H9 (cell line): ENCODE results near the gene ARHGEF7. TPM values are rescaled to one million over a fixed set of nuclear protein-coding genes. Genes with fewer than 3 reads are reported as not detected.

Experiments
- DNase-seq: peaks from one replicate; pipeline ENCODE4 v3.0.0-alpha.2; 2017
- H2AFZ ChIP-seq: one replicate; pipeline ENCODE4 v1.6.1; 2013; ENCODE audit warnings: mild to moderate bottlenecking, low read length, control low read depth, moderate library complexity
- H2AK5ac ChIP-seq: 2 replicates; pipeline ENCODE4 v1.6.1; 2013; ENCODE audit warnings: low read length, control low read depth, mixed read lengths; ENCODE audit not compliant: insufficient read length
- H2BK120ac ChIP-seq: one replicate; pipeline ENCODE4 v1.6.1; 2013; ENCODE audit warnings: low read depth, mild to moderate bottlenecking, low read length, control low read depth, inconsistent platforms; ENCODE audit not compliant: poor library complexity, severe bottlenecking
- H2BK12ac ChIP-seq: 2 replicates; pipeline ENCODE4 v1.6.1; 2013; ENCODE audit warnings: low read length, control low read depth, mixed read lengths, low read depth; ENCODE audit not compliant: insufficient read length
- H2BK15ac ChIP-seq: 2 replicates; pipeline ENCODE4 v1.6.1; 2013; ENCODE audit warnings: low read depth, low read length, control low read depth
- H2BK20ac ChIP-seq: one replicate; pipeline ENCODE4 v1.6.1; 2013; ENCODE audit warnings: low read depth, mild to moderate bottlenecking, low read length, control low read depth, inconsistent platforms; ENCODE audit not compliant: poor library complexity, severe bottlenecking
- H2BK5ac ChIP-seq: 2 replicates; pipeline ENCODE4 v1.6.1; 2013; ENCODE audit warnings: low read length, control low read depth, mixed read lengths; ENCODE audit not compliant: insufficient read length
- H3K14ac ChIP-seq: 2 replicates; pipeline ENCODE4 v1.6.1; 2013; ENCODE audit warnings: low read length, control low read depth; ENCODE audit not compliant: insufficient read depth
- H3K18ac ChIP-seq: 2 replicates; pipeline ENCODE4 v1.6.1; 2013; ENCODE audit warnings: low read depth, mild to moderate bottlenecking, mixed read lengths, low read length, control low read depth; ENCODE audit not compliant: insufficient read length
- H3K23ac ChIP-seq: 2 replicates; pipeline ENCODE4 v1.6.1; 2013; ENCODE audit warnings: low read length, control low read depth, mixed read lengths, low read depth; ENCODE audit not compliant: insufficient read length
- H3K23me2 ChIP-seq: 2 replicates; pipeline ENCODE4 v1.6.1; 2013; ENCODE audit warnings: low read depth, mild to moderate bottlenecking, mixed read lengths, low read length, control low read depth; ENCODE audit not compliant: insufficient read length, poor library complexity, severe bottlenecking
- H3K27ac ChIP-seq: 2 replicates; pipeline ENCODE4 v1.5.1; 2013; ENCODE audit warnings: low read length, control low read depth, mixed read lengths, low read depth; ENCODE audit not compliant: insufficient read length
- H3K27me3 ChIP-seq: 2 replicates; pipeline ENCODE4 v1.6.1; 2013; ENCODE audit warnings: low read length, control low read depth, inconsistent platforms; ENCODE audit not compliant: insufficient read depth
- H3K4ac ChIP-seq: 2 replicates; pipeline ENCODE4 v1.6.1; 2013; ENCODE audit warnings: low read depth, mild to moderate bottlenecking, control low read depth, inconsistent platforms, low read length, moderate library complexity
- H3K4me1 ChIP-seq: 2 replicates; pipeline ENCODE4 v1.6.1; 2013; ENCODE audit warnings: low read length, control low read depth, inconsistent platforms; ENCODE audit not compliant: insufficient read depth
- H3K4me2 ChIP-seq: 2 replicates; pipeline ENCODE4 v1.6.1; 2013; ENCODE audit warnings: low read length, control low read depth, mixed read lengths; ENCODE audit not compliant: insufficient read length, insufficient read depth
- H3K56ac ChIP-seq: 2 replicates; pipeline ENCODE4 v1.6.1; 2013; ENCODE audit warnings: low read depth, mild to moderate bottlenecking, mixed read lengths, low read length, control low read depth; ENCODE audit not compliant: insufficient read length
- H3K79me1 ChIP-seq: 2 replicates; pipeline ENCODE4 v1.6.1; 2013; ENCODE audit warnings: low read depth, mild to moderate bottlenecking, moderate library complexity, low read length, control low read depth, inconsistent platforms; ENCODE audit not compliant: insufficient read depth, poor library complexity, severe bottlenecking
- H3K79me2 ChIP-seq: 2 replicates; pipeline ENCODE4 v1.6.1; 2013; ENCODE audit warnings: low read length, control low read depth, inconsistent platforms; ENCODE audit not compliant: insufficient read depth
- H3K9ac ChIP-seq: 2 replicates; pipeline ENCODE4 v1.6.1; 2013; ENCODE audit warnings: low read length, control low read depth, mixed read lengths; ENCODE audit not compliant: insufficient read length; ENCODE audit errors: extremely low read depth
- H3K9me3 ChIP-seq: one replicate; pipeline ENCODE4 v1.6.1; 2013; ENCODE audit warnings: low read depth, low read length, inconsistent platforms; ENCODE audit not compliant: control insufficient read depth
- H3T11ph ChIP-seq: one replicate; pipeline ENCODE4 v1.6.1; 2013; ENCODE audit warnings: mild to moderate bottlenecking, low read length, control low read depth, inconsistent platforms
- H4K20me1 ChIP-seq: one replicate; pipeline ENCODE4 v1.6.1; 2013; ENCODE audit not compliant: control insufficient read depth, insufficient read length, insufficient read depth
- H4K5ac ChIP-seq: 2 replicates; pipeline ENCODE4 v1.6.1; 2013; ENCODE audit warnings: low read depth, mild to moderate bottlenecking, mixed read lengths, low read length, control low read depth; ENCODE audit not compliant: insufficient read length
- H4K8ac ChIP-seq: replicated peaks from 2 replicates; pipeline ENCODE4 v1.6.1; 2013; ENCODE audit warnings: low read length, control low read depth, mixed read lengths, low read depth; ENCODE audit not compliant: insufficient read length
- H4K91ac ChIP-seq: 2 replicates; pipeline ENCODE4 v1.6.1; 2013; ENCODE audit warnings: low read depth, mild to moderate bottlenecking, moderate library complexity, mixed read lengths, low read length, control low read depth; ENCODE audit not compliant: insufficient read length
- H3K27ac Mint-ChIP-seq, 3 experiments: 2 replicates in 2 of 3; 3 replicates in 1 of 3; pipeline ENCODE4 v1.8.0; 2020 to 2021; ENCODE audit warnings: mixed read lengths in 3 of 3, mild to moderate bottlenecking in 1 of 3, moderate library complexity in 1 of 3
- H3K27me3 Mint-ChIP-seq: 2 replicates; pipeline ENCODE4 v1.8.0; 2021; ENCODE audit warnings: low read depth, mild to moderate bottlenecking, moderate library complexity, mixed read lengths
- H3K36me3 Mint-ChIP-seq, 3 experiments: 2 replicates in 2 of 3; 3 replicates in 1 of 3; pipeline ENCODE4 v1.8.0; 2020 to 2021; ENCODE audit warnings: low read depth in 3 of 3, mixed read lengths in 3 of 3; ENCODE audit not compliant: insufficient read depth in 1 of 3
- H3K4me1 Mint-ChIP-seq, 2 experiments: 2 replicates each; pipeline ENCODE4 v1.8.0; 2020; ENCODE audit warnings: mixed read lengths in 2 of 2
- H3K4me3 Mint-ChIP-seq, 2 experiments: 2 replicates in 1 of 2; 3 replicates in 1 of 2; pipeline ENCODE4 v1.8.0; 2020 to 2021; ENCODE audit warnings: mild to moderate bottlenecking in 2 of 2, mixed read lengths in 2 of 2, moderate library complexity in 1 of 2
- H3K9me3 Mint-ChIP-seq, 2 experiments: 2 replicates in 1 of 2; 3 replicates in 1 of 2; pipeline ENCODE4 v1.8.0; 2020; ENCODE audit warnings: mild to moderate bottlenecking in 2 of 2, mixed read lengths in 2 of 2, moderate library complexity in 1 of 2
- CTCF ChIP-seq: fragments of 200-600 bp; sonication (generic); conservative IDR thresholded peaks from 3 replicates; pipeline ENCODE4 v1.8.0; 2021; ENCODE audit warnings: antibody characterized with exemption, mild to moderate bottlenecking
- WGBS: extraction: QIAGEN DNeasy Blood & Tissue Kit; methylation state at CpG from one replicate; pipeline ENCODE4 v1.1.7; 2013; ENCODE audit warnings: missing lambda C conversion rate, low lambda C conversion rate, mixed read lengths; ENCODE audit not compliant: insufficient read length; ENCODE audit errors: extremely low coverage; 5-methylcytosine and 5-hydroxymethylcytosine counted together
- total RNA-seq: library from RNA; stranded (reverse); gene quantifications from 2 replicates; pipeline ENCODE4 v1.2.1, GENCODE V29; 2021

Gene ARHGEF7
- total RNA-seq, 1 experiment from 2014 or later: 51.9 TPM

GRCh38 chr13:111123221-111123620 lies 8.1 kb downstream of the ARHGEF7 start:
- Histone ChIP-seq H3K23ac (no peak overlapping the region), H3K79me1 (no peaks in the 10 kb centered on the region), H3K9ac (no peak overlapping the region), H2AK5ac (no peak overlapping the region), H3K56ac (no peak overlapping the region), H4K20me1 (no peaks in the 10 kb centered on the region), H3K9me3 (no peaks in the 10 kb centered on the region), H2BK5ac (no peak overlapping the region), H3K14ac (no peak overlapping the region), H3T11ph (no peak overlapping the region), H2BK120ac (no peak overlapping the region), H4K5ac (no peak overlapping the region), H3K4me2 (no peak overlapping the region), H3K4me1 (no peaks in the 10 kb centered on the region), H3K4ac (no peak overlapping the region), H4K91ac (no peak overlapping the region), H4K8ac (no peak overlapping the region), H3K27me3 (no peaks in the 10 kb centered on the region), H2BK20ac (no peak overlapping the region), H3K18ac (no peak overlapping the region), H2BK12ac (no peak overlapping the region), H2AFZ (no peak overlapping the region), H3K23me2 (no peaks in the 10 kb centered on the region), H3K79me2 (no peaks in the 10 kb centered on the region), H2BK15ac (no peak overlapping the region), H3K27ac (no peak overlapping the region)
- Mint-ChIP-seq H3K9me3 (no peaks in the 10 kb centered on the region), H3K4me3 (no peak overlapping the region), H3K4me1 (peaks cover 4 to 7% of the 10 kb centered on the region in 2 experiments; a peak in 1 of 4 replicates), H3K27ac (no peak overlapping the region), H3K36me3 (no peaks in the 10 kb centered on the region), H3K27me3 (peaks cover 26% of the 10 kb centered on the region)
- no peak for TF ChIP-seq CTCF
- WGBS: no CpG with 5 or more reads among the region's 4 CpGs
- no peak for DNase-seq
